Neural progenitor cell (in vitro differentiated cells): ENCODE data around the gene PRSS12. TPM values are rescaled to one million over a fixed set of nuclear protein-coding genes. Genes with fewer than 3 reads are reported as not detected.

ENCODE experiments used
- DNase-seq: peaks from one replicate; pipeline ENCODE4 v3.0.0-alpha.2; 2016; ENCODE audit warnings: low spot score
- H2AFZ ChIP-seq: fragments of 200-600 bp; sonication (generic); replicated peaks from 2 replicates; pipeline ENCODE4 v1.6.1; 2016; ENCODE audit warnings: antibody characterized with exemption
- H3F3A ChIP-seq: fragments of 200-600 bp; sonication (generic); 2 replicates; pipeline ENCODE4 v1.6.1; 2016; ENCODE audit warnings: antibody characterized with exemption, low read depth
- H3K27ac ChIP-seq: fragments of 200-600 bp; sonication (generic); 2 replicates; pipeline ENCODE4 v1.5.1; 2016; ENCODE audit warnings: mild to moderate bottlenecking
- H3K27me3 ChIP-seq: fragments of 200-600 bp; sonication (generic); 2 replicates; pipeline ENCODE4 v1.6.1; 2016; ENCODE audit warnings: mild to moderate bottlenecking, moderate library complexity
- H3K36me3 ChIP-seq: fragments of 200-600 bp; sonication (generic); 2 replicates; pipeline ENCODE4 v1.5.1; 2016
- H3K4me1 ChIP-seq: fragments of 200-600 bp; sonication (generic); 2 replicates; pipeline ENCODE4 v1.6.1; 2016; ENCODE audit warnings: mixed run types
- H3K4me2 ChIP-seq: fragments of 200-600 bp; sonication (generic); 2 replicates; pipeline ENCODE4 v1.6.1; 2016
- H3K4me3 ChIP-seq: fragments of 200-600 bp; sonication (generic); 2 replicates; pipeline ENCODE4 v1.5.1; 2016
- H3K79me2 ChIP-seq: fragments of 200-600 bp; sonication (generic); 2 replicates; pipeline ENCODE4 v1.6.1; 2016; ENCODE audit warnings: low read depth
- H3K9ac ChIP-seq: fragments of 200-600 bp; sonication (generic); 2 replicates; pipeline ENCODE4 v1.6.1; 2016
- H3K9me3 ChIP-seq: fragments of 200-600 bp; sonication (generic); 2 replicates; pipeline ENCODE4 v1.5.1; 2016; ENCODE audit warnings: low read depth
- H4K20me1 ChIP-seq: fragments of 200-600 bp; sonication (generic); 2 replicates; pipeline ENCODE4 v1.6.1; 2016; ENCODE audit warnings: low read depth
- H3K27ac Mint-ChIP-seq: 3 replicates; pipeline ENCODE4 v1.8.0; 2021; ENCODE audit warnings: mixed read lengths
- H3K27me3 Mint-ChIP-seq: 2 replicates; pipeline ENCODE4 v1.8.0; 2022; ENCODE audit warnings: low read depth, mild to moderate bottlenecking, inconsistent platforms, moderate library complexity, mixed read lengths; ENCODE audit not compliant: insufficient read depth
- H3K36me3 Mint-ChIP-seq: 3 replicates; pipeline ENCODE4 v1.8.0; 2021; ENCODE audit warnings: mixed read lengths
- H3K4me1 Mint-ChIP-seq: 3 replicates; pipeline ENCODE4 v1.8.0; 2021; ENCODE audit warnings: mixed read lengths
- H3K4me3 Mint-ChIP-seq: 3 replicates; pipeline ENCODE4 v1.8.0; 2021; ENCODE audit warnings: mild to moderate bottlenecking, moderate library complexity, mixed read lengths
- H3K9me3 Mint-ChIP-seq: 3 replicates; pipeline ENCODE4 v1.8.0; 2020; ENCODE audit warnings: mixed read lengths
- CTCF ChIP-seq: fragments of 200-600 bp; sonication (generic); IDR thresholded peaks from 2 replicates; pipeline ENCODE4 v1.5.1; 2017; ENCODE audit warnings: antibody characterized with exemption, mild to moderate bottlenecking
- EZH2 ChIP-seq: fragments of 200-600 bp; sonication (generic); IDR thresholded peaks from 2 replicates; pipeline ENCODE4 v1.6.1; 2017; ENCODE audit warnings: antibody characterized with exemption, mild to moderate bottlenecking, moderate library complexity
- EZH2phosphoT487 ChIP-seq: fragments of 200-600 bp; sonication (generic); IDR thresholded peaks from 2 replicates; pipeline ENCODE4 v1.6.1; 2017; ENCODE audit warnings: antibody characterized with exemption
- total RNA-seq: library from RNA; depleted of rRNA; stranded (reverse); fragments of >200 nt; gene quantifications from 2 replicates; pipeline ENCODE4 v1.2.3, GENCODE V29; 2015; ENCODE audit warnings: low replicate concordance

Gene PRSS12
- total RNA-seq, 1 donor from 2014 or later, result 1.9 TPM

GRCh38 chr4:118265312-118266144 lies 87.3 kb downstream of the PRSS12 start:
- H3K36me3 ChIP-seq, result no peaks in the 10 kb centered on the region
- H2AFZ ChIP-seq, result no peak overlapping the region
- H3K9me3 ChIP-seq, result no peaks in the 10 kb centered on the region
- H3K27ac Mint-ChIP-seq, result no peak overlapping the region
- no peak for DNase-seq
- H3K4me3 ChIP-seq, result no peak overlapping the region
- no peaks in the 10 kb centered on the region for H4K20me1 ChIP-seq
- no peaks in the 10 kb centered on the region for H3K4me1 Mint-ChIP-seq
- no peaks in the 10 kb centered on the region for H3K36me3 Mint-ChIP-seq
- no peaks in the 10 kb centered on the region for H3K27me3 Mint-ChIP-seq
- no peak overlapping the region for H3K4me2 ChIP-seq
- H3K27ac ChIP-seq, result no peak overlapping the region
- no peaks in the 10 kb centered on the region for H3F3A ChIP-seq
- no peaks in the 10 kb centered on the region for H3K79me2 ChIP-seq
- H3K9ac ChIP-seq, result no peak overlapping the region
- H3K27me3 ChIP-seq, result no peaks in the 10 kb centered on the region
- no peaks in the 10 kb centered on the region for H3K4me1 ChIP-seq
- TF ChIP-seq EZH2phosphoT487 (no peak), EZH2 (no peak), CTCF (no peak)
- no peak overlapping the region for H3K4me3 Mint-ChIP-seq
- peaks cover 3% of the 10 kb centered on the region for H3K9me3 Mint-ChIP-seq

- Mint-ChIP-seq H3K27ac (no peak overlapping the region), H3K4me3 (no peak overlapping the region), H3K36me3 (no peaks in the 10 kb centered on the region), H3K27me3 (no peaks in the 10 kb centered on the region), H3K9me3 (peaks cover 3% of the 10 kb centered on the region), H3K4me1 (no peaks in the 10 kb centered on the region)
- Histone ChIP-seq H3K4me1 (no peaks in the 10 kb centered on the region), H2AFZ (no peak overlapping the region), H3K27ac (no peak overlapping the region), H3K27me3 (no peaks in the 10 kb centered on the region), H3K36me3 (no peaks in the 10 kb centered on the region), H4K20me1 (no peaks in the 10 kb centered on the region), H3F3A (no peaks in the 10 kb centered on the region), H3K4me3 (no peak overlapping the region), H3K79me2 (no peaks in the 10 kb centered on the region), H3K9me3 (no peaks in the 10 kb centered on the region), H3K4me2 (no peak overlapping the region), H3K9ac (no peak overlapping the region)
- TF ChIP-seq EZH2phosphoT487 (no peak), CTCF (no peak), EZH2 (no peak)
- DNase-seq, result no peak
These were observed 88.7 kb downstream of the PRSS12 start for GRCh38 chr4:118264096-118264495.

GRCh38 chr4:118260309-118260708 lies 92.5 kb downstream of the PRSS12 start:
- DNase-seq, result no peak
- H3K36me3 ChIP-seq, result no peaks in the 10 kb centered on the region
- no peaks in the 10 kb centered on the region for H3K27me3 ChIP-seq
- no peak overlapping the region for H2AFZ ChIP-seq
- H3F3A ChIP-seq, result no peaks in the 10 kb centered on the region
- Mint-ChIP-seq H3K4me1 (no peaks in the 10 kb centered on the region), H3K9me3 (peaks cover 3% of the 10 kb centered on the region), H3K36me3 (no peaks in the 10 kb centered on the region), H3K27ac (no peak overlapping the region), H3K4me3 (no peak overlapping the region), H3K27me3 (no peaks in the 10 kb centered on the region)
- H3K27ac ChIP-seq, result no peak overlapping the region
- no peak for TF ChIP-seq EZH2
- TF ChIP-seq EZH2phosphoT487, result no peak
- TF ChIP-seq CTCF, result no peak
- H3K9me3 ChIP-seq, result no peaks in the 10 kb centered on the region
- no peaks in the 10 kb centered on the region for H4K20me1 ChIP-seq
- no peak overlapping the region for H3K4me3 ChIP-seq
- H3K4me1 ChIP-seq, result no peaks in the 10 kb centered on the region
- H3K4me2 ChIP-seq, result no peak overlapping the region
- H3K79me2 ChIP-seq, result no peaks in the 10 kb centered on the region
- no peak overlapping the region for H3K9ac ChIP-seq
